ENCODE measurements around the gene ZNF385A.

The ZNF385A gene

DNA sequence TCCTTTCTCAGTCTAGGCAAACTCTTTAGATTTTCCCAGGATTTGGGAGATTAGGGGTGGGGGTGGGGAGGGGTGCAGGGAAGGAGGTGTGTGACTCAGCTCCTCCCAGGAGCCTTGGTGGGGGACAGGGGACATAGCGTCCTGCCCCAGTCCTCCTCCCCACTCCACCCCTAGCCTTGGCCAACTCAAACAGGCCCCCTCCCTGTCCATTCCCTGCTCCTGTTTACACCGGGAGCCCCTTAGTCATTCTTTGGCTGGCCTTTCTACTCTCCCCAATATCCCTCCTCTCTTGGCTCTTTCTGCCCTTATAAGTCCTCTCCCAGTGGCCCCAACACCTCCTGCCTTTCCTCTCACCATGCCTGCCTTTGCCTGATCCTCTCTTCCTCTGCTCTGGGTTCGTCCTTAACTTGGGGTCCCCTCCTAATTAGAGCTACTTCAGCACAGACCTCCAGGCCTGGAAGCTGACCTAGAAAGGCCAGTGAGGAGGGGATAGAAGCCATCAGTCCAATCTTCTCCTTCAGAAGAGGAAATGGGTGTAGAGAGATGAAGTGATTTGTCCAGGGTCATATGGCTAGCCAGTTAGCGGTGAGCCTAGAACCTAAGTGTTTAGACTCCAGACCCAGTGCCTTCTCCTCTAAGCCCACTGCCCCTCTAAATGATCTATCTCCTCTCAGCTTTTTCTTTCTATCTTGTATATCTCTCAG, 36.8 kb upstream of the ZNF385A start:
- no peaks in the 10 kb centered on the region for H3K27me3 ChIP-seq (ENCODE audit: insufficient read depth, low read length)
- H4K8ac ChIP-seq (ENCODE audit: low read depth, low read length), result no peak overlapping the region
- H3K9ac ChIP-seq (ENCODE audit: low read length), result no peak overlapping the region
- H3K27ac ChIP-seq (ENCODE audit: low read depth, low read length), result no peak overlapping the region
- no peak overlapping the region for H3K4ac ChIP-seq (ENCODE audit: low read depth, low read length)
- no CpG with 5 or more reads among the region's 4 CpGs for WGBS (ENCODE audit: extremely low coverage, insufficient coverage, insufficient read length)
- H3K79me2 ChIP-seq (ENCODE audit: control insufficient read depth, insufficient read depth, low read length, poor library complexity), result peaks cover 10% of the 10 kb centered on the region
- no peak overlapping the region for H2BK5ac ChIP-seq (ENCODE audit: low read depth, low read length, poor library complexity)
- no peak overlapping the region for H4K12ac ChIP-seq (ENCODE audit: low read depth, low read length)
- H2BK120ac ChIP-seq (ENCODE audit: insufficient read depth, low read length, poor library complexity), result no peak overlapping the region
- H3K9me3 ChIP-seq (ENCODE audit: insufficient read depth, low read depth, low read length), result no peaks in the 10 kb centered on the region
- DNase-seq, result no peak
- H2AK5ac ChIP-seq (ENCODE audit: low read length), result no peak overlapping the region
- H3K4me3 ChIP-seq (ENCODE audit: low read depth, low read length), result no peak overlapping the region
- peaks cover 19 to 25% of the 10 kb centered on the region in 2 experiments for H3K4me1 ChIP-seq (ENCODE audit: control insufficient read depth in 1 of 2, insufficient read depth in 2 of 2, low read length in 2 of 2)
- H3K18ac ChIP-seq (ENCODE audit: low read length), result no peak overlapping the region
- H2BK12ac ChIP-seq (ENCODE audit: low read length), result peak overlapping the region; percentile 54
- no peak overlapping the region for H2AFZ ChIP-seq (ENCODE audit: insufficient read depth, low read length, poor library complexity)
- H3K23ac ChIP-seq (ENCODE audit: low read length), result no peak overlapping the region
- no peak overlapping the region for H3K4me2 ChIP-seq (ENCODE audit: low read length)
- no peaks in the 10 kb centered on the region for H3K36me3 ChIP-seq (ENCODE audit: control insufficient read depth in 1 of 2, insufficient read depth in 2 of 2, low read length in 2 of 2)
- peaks cover 18% of the 10 kb centered on the region for H3K79me1 ChIP-seq (ENCODE audit: low read length)
- no peak overlapping the region for H3K14ac ChIP-seq (ENCODE audit: low read length)
- H4K91ac ChIP-seq (ENCODE audit: low read depth, low read length), result no peak overlapping the region

DNA sequence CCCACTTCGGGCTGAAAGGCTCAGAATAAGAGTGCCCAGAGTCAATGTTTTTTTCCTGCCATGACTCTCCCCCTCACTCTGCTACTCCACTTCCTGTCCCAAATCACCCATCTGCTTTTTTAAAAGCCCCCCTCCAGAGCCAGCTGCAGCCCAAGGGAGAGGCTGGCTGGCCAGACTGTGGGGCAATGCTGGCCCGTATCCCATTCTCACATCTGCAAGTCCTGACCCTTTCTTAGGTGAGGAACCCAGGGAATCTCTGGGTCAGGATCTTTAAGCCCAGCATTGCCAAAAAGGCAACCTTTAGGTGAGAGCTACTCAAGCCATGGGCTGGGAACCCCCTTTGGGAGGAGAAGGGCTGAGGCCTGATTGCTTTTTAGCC, 36.2 kb upstream of the ZNF385A start:
- no peak overlapping the region for H3K18ac ChIP-seq (ENCODE audit: low read length)
- no peak overlapping the region for H3K4me3 ChIP-seq (ENCODE audit: low read depth, low read length)
- no peaks in the 10 kb centered on the region for H3K9me3 ChIP-seq (ENCODE audit: insufficient read depth, low read depth, low read length)
- no CpG with 5 or more reads among the region's 2 CpGs for WGBS (ENCODE audit: extremely low coverage, insufficient coverage, insufficient read length)
- H3K23ac ChIP-seq (ENCODE audit: low read length), result no peak overlapping the region
- no peak overlapping the region for H2AK5ac ChIP-seq (ENCODE audit: low read length)
- no peak overlapping the region for H2BK120ac ChIP-seq (ENCODE audit: insufficient read depth, low read length, poor library complexity)
- no peak overlapping the region for H3K4me2 ChIP-seq (ENCODE audit: low read length)
- H2BK12ac ChIP-seq (ENCODE audit: low read length), result no peak overlapping the region
- H3K79me2 ChIP-seq (ENCODE audit: control insufficient read depth, insufficient read depth, low read length, poor library complexity), result peaks cover 10% of the 10 kb centered on the region
- H3K4me1 ChIP-seq (ENCODE audit: control insufficient read depth in 1 of 2, insufficient read depth in 2 of 2, low read length in 2 of 2), result peaks cover 19 to 25% of the 10 kb centered on the region in 2 experiments
- no peak overlapping the region for H4K8ac ChIP-seq (ENCODE audit: low read depth, low read length)
- peak; percentile 65 to 69 for DNase-seq
- H3K27ac ChIP-seq (ENCODE audit: low read depth, low read length), result no peak overlapping the region
- H3K36me3 ChIP-seq (ENCODE audit: control insufficient read depth in 1 of 2, insufficient read depth in 2 of 2, low read length in 2 of 2), result no peaks in the 10 kb centered on the region
- peaks cover 18% of the 10 kb centered on the region for H3K79me1 ChIP-seq (ENCODE audit: low read length)
- no peak overlapping the region for H3K9ac ChIP-seq (ENCODE audit: low read length)
- no peaks in the 10 kb centered on the region for H3K27me3 ChIP-seq (ENCODE audit: insufficient read depth, low read length)
- no peak overlapping the region for H2AFZ ChIP-seq (ENCODE audit: insufficient read depth, low read length, poor library complexity)
- H4K91ac ChIP-seq (ENCODE audit: low read depth, low read length), result no peak overlapping the region
- no peak overlapping the region for H3K4ac ChIP-seq (ENCODE audit: low read depth, low read length)
- H3K14ac ChIP-seq (ENCODE audit: low read length), result no peak overlapping the region
- H4K12ac ChIP-seq (ENCODE audit: low read depth, low read length), result no peak overlapping the region
- H2BK5ac ChIP-seq (ENCODE audit: low read depth, low read length, poor library complexity), result no peak overlapping the region

DNA sequence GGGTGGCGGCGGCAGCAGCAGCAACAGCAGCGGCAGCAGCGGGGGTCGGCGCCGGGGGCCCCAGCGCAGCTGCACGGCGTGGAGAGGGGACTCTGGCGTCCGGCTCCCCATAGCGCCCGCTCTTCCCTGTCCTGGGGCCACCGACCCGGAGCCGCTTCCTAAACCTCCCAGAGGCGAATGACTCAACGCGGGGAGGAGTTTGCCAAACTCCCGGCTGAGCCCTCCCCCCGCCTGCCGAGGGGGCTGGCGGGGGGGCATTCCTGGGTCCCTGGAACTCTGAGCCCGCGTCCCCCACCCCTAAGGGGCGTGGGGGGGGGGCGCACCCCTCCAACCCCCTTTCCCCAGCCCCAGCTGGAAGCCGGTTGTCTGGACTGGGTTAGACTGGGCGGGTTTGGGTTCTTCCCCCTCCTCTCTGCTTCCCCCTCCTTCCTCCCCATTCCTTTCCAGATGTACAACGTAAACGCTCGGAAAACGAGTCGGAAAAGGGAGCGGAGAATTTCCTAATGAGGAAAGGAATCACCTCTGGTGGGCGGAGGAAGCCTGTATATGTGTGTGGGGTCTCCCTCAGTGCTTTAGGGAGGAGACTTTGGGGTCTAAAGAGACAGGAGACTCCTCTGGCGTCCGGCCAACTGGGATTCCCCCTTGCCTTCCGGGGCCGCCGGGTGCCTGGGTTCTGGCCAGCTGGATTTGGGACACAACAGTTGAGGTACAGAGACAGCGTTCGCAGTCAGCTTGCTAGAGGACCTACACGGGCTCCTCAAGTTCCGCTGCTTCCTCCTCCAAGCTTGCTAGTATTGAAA, 34.8 kb upstream of the ZNF385A start, which contains the start of gene ITGA5:
Gene ITGA5 (minus strand): TSS at position 179 of the 800 bp plus-strand sequence. CDS start 68 bp downstream, at position 111.
- H3K27ac ChIP-seq (ENCODE audit: low read depth, low read length), result peak within 1 kb of the TSS; percentile 37
- peak within 1 kb of the TSS; percentile 78 for H4K12ac ChIP-seq (ENCODE audit: low read depth, low read length)
- H3K4ac ChIP-seq (ENCODE audit: low read depth, low read length), result peak within 1 kb of the TSS; percentile 77
- H3K9ac ChIP-seq (ENCODE audit: low read length), result peak within 1 kb of the TSS; percentile 84
- H3K18ac ChIP-seq (ENCODE audit: low read length), result peak within 1 kb of the TSS; percentile 89
- H3K4me2 ChIP-seq (ENCODE audit: low read length), result peak within 1 kb of the TSS; percentile 92
- no CpG with 5 or more reads among the region's 46 CpGs for WGBS (ENCODE audit: extremely low coverage, insufficient coverage, insufficient read length)
- H3K79me1 ChIP-seq (ENCODE audit: low read length), result peaks cover 18% of the 10 kb centered on the region
- no peaks in the 10 kb centered on the region for H3K9me3 ChIP-seq (ENCODE audit: insufficient read depth, low read depth, low read length)
- no peaks in the 10 kb centered on the region for H3K36me3 ChIP-seq (ENCODE audit: control insufficient read depth in 1 of 2, insufficient read depth in 2 of 2, low read length in 2 of 2)
- H4K91ac ChIP-seq (ENCODE audit: low read depth, low read length), result peak within 1 kb of the TSS; percentile 90
- peaks cover 10% of the 10 kb centered on the region for H3K79me2 ChIP-seq (ENCODE audit: control insufficient read depth, insufficient read depth, low read length, poor library complexity)
- H3K23ac ChIP-seq (ENCODE audit: low read length), result no peak within 1 kb of the TSS
- peak within 1 kb of the TSS; percentile 91 for H3K4me3 ChIP-seq (ENCODE audit: low read depth, low read length)
- peaks cover 22 to 25% of the 10 kb centered on the region in 2 experiments for H3K4me1 ChIP-seq (ENCODE audit: control insufficient read depth in 1 of 2, insufficient read depth in 2 of 2, low read length in 2 of 2)
- peak within 1 kb of the TSS; percentile 87 for H2AFZ ChIP-seq (ENCODE audit: insufficient read depth, low read length, poor library complexity)
- H2AK5ac ChIP-seq (ENCODE audit: low read length), result peak within 1 kb of the TSS; percentile 11
- peak within 1 kb of the TSS; percentile 80 for H2BK120ac ChIP-seq (ENCODE audit: insufficient read depth, low read length, poor library complexity)
- DNase-seq, result peak; percentile 74 to 85
- H2BK12ac ChIP-seq (ENCODE audit: low read length), result peak within 1 kb of the TSS; percentile 74
- H3K14ac ChIP-seq (ENCODE audit: low read length), result peak within 1 kb of the TSS; percentile 71
- H2BK5ac ChIP-seq (ENCODE audit: low read depth, low read length, poor library complexity), result peak within 1 kb of the TSS; percentile 79
- peak within 1 kb of the TSS; percentile 82 for H4K8ac ChIP-seq (ENCODE audit: low read depth, low read length)
- no peaks in the 10 kb centered on the region for H3K27me3 ChIP-seq (ENCODE audit: insufficient read depth, low read length)

DNA sequence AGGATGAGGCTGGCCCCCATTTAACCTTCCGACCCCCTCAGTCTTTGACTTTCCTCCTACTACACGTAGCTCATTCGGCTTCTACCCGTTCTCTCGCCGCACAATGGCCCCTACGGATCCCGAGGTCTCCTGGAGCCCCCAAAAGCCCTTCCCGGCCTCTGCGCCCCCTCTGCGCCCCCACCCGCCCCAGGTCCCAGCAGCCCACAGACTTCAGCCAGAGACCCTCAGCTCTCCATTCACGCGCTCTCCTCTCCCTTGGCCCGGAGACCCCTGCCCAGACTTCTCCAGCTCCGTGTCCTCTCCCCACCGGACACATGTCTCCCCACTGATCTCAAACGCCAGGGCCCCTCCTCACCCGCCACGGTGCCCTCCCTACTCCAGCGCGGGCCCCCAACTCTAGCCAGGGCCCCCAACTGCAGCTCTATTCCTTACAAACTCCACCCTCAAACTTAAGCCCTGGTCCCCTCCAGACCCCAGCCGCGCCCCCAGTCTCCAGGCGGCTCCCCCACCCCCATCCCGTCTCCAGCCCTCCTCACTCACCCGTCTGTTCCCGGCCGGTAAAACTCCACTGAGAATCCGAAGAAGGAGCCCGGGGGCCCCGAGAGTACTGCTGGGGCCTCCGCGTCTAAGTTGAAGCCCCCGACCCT, 34.0 kb upstream of the ZNF385A start:
- Histone ChIP-seq H3K23ac (ENCODE audit: low read length) (no peak overlapping the region), H3K14ac (ENCODE audit: low read length) (peak overlapping the region; percentile 71), H2BK5ac (ENCODE audit: low read depth, low read length, poor library complexity) (peak overlapping the region; percentile 79), H3K27me3 (ENCODE audit: insufficient read depth, low read length) (no peaks in the 10 kb centered on the region), H2AK5ac (ENCODE audit: low read length) (peak overlapping the region; percentile 11), H3K4me3 (ENCODE audit: low read depth, low read length) (peak overlapping the region; percentile 91), H2BK12ac (ENCODE audit: low read length) (peak overlapping the region; percentile 47), H3K27ac (ENCODE audit: low read depth, low read length) (no peak overlapping the region), H2AFZ (ENCODE audit: insufficient read depth, low read length, poor library complexity) (peak overlapping the region; percentile 87), H4K8ac (ENCODE audit: low read depth, low read length) (peak overlapping the region; percentile 78), H3K4ac (ENCODE audit: low read depth, low read length) (peak overlapping the region; percentile 77), H3K79me2 (ENCODE audit: control insufficient read depth, insufficient read depth, low read length, poor library complexity) (peaks cover 10% of the 10 kb centered on the region), H3K4me2 (ENCODE audit: low read length) (peak overlapping the region; percentile 92), H4K91ac (ENCODE audit: low read depth, low read length) (peak overlapping the region; percentile 90), H3K4me1 (ENCODE audit: control insufficient read depth in 1 of 2, insufficient read depth in 2 of 2, low read length in 2 of 2) (peaks cover 25 to 27% of the 10 kb centered on the region in 2 experiments), H3K9me3 (ENCODE audit: insufficient read depth, low read depth, low read length) (no peaks in the 10 kb centered on the region), H3K9ac (ENCODE audit: low read length) (peak overlapping the region; percentile 84), H3K18ac (ENCODE audit: low read length) (peak overlapping the region; percentile 89), H4K12ac (ENCODE audit: low read depth, low read length) (peak overlapping the region; percentile 40), H3K36me3 (ENCODE audit: control insufficient read depth in 1 of 2, insufficient read depth in 2 of 2, low read length in 2 of 2) (no peaks in the 10 kb centered on the region), H3K79me1 (ENCODE audit: low read length) (peaks cover 18% of the 10 kb centered on the region), H2BK120ac (ENCODE audit: insufficient read depth, low read length, poor library complexity) (peak overlapping the region; percentile 79)
- no peak for DNase-seq
- no CpG with 5 or more reads among the region's 35 CpGs for WGBS (ENCODE audit: extremely low coverage, insufficient coverage, insufficient read length)
